ENCODE measurements around the gene PGM5.

The PGM5 gene

DNA sequence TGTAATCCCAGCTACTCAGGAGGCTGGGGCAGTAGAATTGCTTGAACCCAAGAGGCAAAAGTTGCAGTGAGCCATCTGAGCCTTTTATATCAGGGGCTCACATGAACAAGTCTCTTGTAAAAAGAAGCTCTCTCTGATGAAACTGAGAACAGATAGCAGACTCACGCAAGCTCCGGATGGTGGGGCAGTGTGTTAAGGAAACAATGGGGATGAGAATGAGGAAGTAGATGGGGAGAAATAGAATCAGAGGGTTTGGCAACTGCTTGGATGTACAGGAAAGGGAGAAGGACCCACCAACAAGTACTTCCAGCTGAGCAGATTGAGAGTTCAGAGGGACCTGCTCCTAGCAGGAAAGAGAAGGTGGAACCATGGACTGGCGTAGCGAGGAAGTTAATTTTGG lies 165.7 kb downstream of the PGM5 start:
- Histone ChIP-seq H3K9me3 (peaks cover 7% of the 10 kb centered on the region), H3K27me3 (no peaks in the 10 kb centered on the region), H4K20me1 (no peaks in the 10 kb centered on the region), H3K4me1 (no peaks in the 10 kb centered on the region), H3K4me2 (no peak overlapping the region), H3K4me3 (no peak overlapping the region), H3K27ac (no peak overlapping the region), H3K9ac (no peak overlapping the region), H3K36me3 (no peaks in the 10 kb centered on the region)
- TF ChIP-seq Cebpa-rat (IDR thresholded peaks at IDR 0.05) = no peak

DNA sequence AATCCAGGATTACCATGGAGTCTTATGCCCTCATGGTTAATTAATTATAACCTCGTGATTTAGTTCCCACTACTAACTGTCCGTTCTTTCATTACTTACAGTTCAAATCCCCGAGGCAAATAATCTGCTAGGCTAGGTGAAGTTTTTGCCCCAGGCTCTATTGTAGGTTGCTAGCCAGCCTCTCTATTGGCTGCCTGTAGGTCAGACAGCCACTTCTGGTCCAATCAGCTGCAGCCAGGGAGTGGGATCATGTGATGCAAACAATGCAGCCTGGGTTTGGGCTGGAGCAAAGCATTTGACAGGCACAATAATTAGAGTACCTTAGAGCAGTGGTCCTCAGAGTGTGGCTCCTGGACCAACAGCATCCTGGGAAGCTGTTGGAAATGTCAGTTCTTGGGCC lies 166.5 kb downstream of the PGM5 start:
- H3K9me3 ChIP-seq = peaks cover 3% of the 10 kb centered on the region
- no peak overlapping the region for H3K9ac ChIP-seq
- H4K20me1 ChIP-seq = no peaks in the 10 kb centered on the region
- no peak overlapping the region for H3K27ac ChIP-seq
- no peak overlapping the region for H3K4me2 ChIP-seq
- H3K4me1 ChIP-seq = no peaks in the 10 kb centered on the region
- no peaks in the 10 kb centered on the region for H3K36me3 ChIP-seq
- no peaks in the 10 kb centered on the region for H3K27me3 ChIP-seq
- TF ChIP-seq Cebpa-rat (IDR thresholded peaks at IDR 0.05) = no peak
- H3K4me3 ChIP-seq = no peak overlapping the region

DNA sequence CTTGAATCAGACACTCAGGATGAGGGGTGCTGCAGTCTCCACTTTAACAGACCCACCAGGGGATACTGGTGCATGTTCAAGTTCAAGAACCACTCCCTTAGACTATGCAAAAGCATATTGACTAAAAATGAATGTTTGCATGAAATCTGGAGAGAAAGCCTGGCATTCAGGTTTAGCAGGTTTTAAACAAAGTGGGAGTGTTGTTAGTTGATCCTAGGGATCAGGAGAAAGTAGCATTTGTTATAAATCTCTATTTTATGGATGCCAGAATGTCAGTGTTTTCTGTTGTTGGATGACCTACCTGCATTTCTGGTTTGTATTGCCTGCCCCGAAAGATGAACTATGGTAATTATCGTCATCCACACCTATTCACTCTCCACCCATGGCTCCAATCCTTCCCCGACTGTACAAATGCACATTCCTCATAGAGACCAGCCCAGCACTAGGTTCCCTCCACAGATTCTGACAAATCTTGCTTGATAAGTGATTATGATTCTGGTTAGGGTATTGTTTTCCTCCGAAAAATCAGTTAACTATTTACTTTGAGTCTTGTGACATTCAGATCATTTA lies 167.0 kb downstream of the PGM5 start:
- H3K4me1 ChIP-seq = no peaks in the 10 kb centered on the region
- no peaks in the 10 kb centered on the region for H3K9me3 ChIP-seq
- no peak overlapping the region for H3K4me2 ChIP-seq
- H4K20me1 ChIP-seq = no peaks in the 10 kb centered on the region
- no peak overlapping the region for H3K9ac ChIP-seq
- H3K36me3 ChIP-seq = no peaks in the 10 kb centered on the region
- no peak overlapping the region for H3K4me3 ChIP-seq
- H3K27me3 ChIP-seq = no peaks in the 10 kb centered on the region
- no peak for TF ChIP-seq Cebpa-rat (IDR thresholded peaks at IDR 0.05)
- H3K27ac ChIP-seq = no peak overlapping the region

GRCh38 chr9:68530618-68531017 lies 174.2 kb downstream of the PGM5 start:
- no peak for TF ChIP-seq Cebpa-rat (IDR thresholded peaks at IDR 0.05)
- Histone ChIP-seq H3K9ac (no peak overlapping the region), H3K4me3 (no peak overlapping the region), H3K27ac (no peak overlapping the region), H3K4me1 (no peaks in the 10 kb centered on the region), H3K4me2 (no peak overlapping the region), H4K20me1 (no peaks in the 10 kb centered on the region), H3K9me3 (no peaks in the 10 kb centered on the region), H3K36me3 (no peaks in the 10 kb centered on the region), H3K27me3 (no peaks in the 10 kb centered on the region)

- H3K4me1 ChIP-seq = no peaks in the 10 kb centered on the region
- H3K4me3 ChIP-seq = no peak overlapping the region
- no peak for TF ChIP-seq Cebpa-rat (IDR thresholded peaks at IDR 0.05)
- H3K27me3 ChIP-seq = no peaks in the 10 kb centered on the region
- H3K4me2 ChIP-seq = no peak overlapping the region
- H3K27ac ChIP-seq = no peak overlapping the region
- H3K9me3 ChIP-seq = no peaks in the 10 kb centered on the region
- H3K9ac ChIP-seq = no peak overlapping the region
- H4K20me1 ChIP-seq = no peaks in the 10 kb centered on the region
- no peaks in the 10 kb centered on the region for H3K36me3 ChIP-seq
Observed at GRCh38 chr9:68532131-68532530, 175.7 kb downstream of the PGM5 start.

- H3K9ac ChIP-seq = no peak overlapping the region
- no peak for TF ChIP-seq Cebpa-rat (IDR thresholded peaks at IDR 0.05)
- H3K27me3 ChIP-seq = no peaks in the 10 kb centered on the region
- no peak overlapping the region for H3K4me2 ChIP-seq
- H3K27ac ChIP-seq = no peak overlapping the region
- no peak overlapping the region for H3K4me3 ChIP-seq
- no peaks in the 10 kb centered on the region for H3K4me1 ChIP-seq
- no peaks in the 10 kb centered on the region for H3K36me3 ChIP-seq
- H4K20me1 ChIP-seq = no peaks in the 10 kb centered on the region
- H3K9me3 ChIP-seq = no peaks in the 10 kb centered on the region
Observed at GRCh38 chr9:68533678-68534077, 177.3 kb downstream of the PGM5 start.

DNA sequence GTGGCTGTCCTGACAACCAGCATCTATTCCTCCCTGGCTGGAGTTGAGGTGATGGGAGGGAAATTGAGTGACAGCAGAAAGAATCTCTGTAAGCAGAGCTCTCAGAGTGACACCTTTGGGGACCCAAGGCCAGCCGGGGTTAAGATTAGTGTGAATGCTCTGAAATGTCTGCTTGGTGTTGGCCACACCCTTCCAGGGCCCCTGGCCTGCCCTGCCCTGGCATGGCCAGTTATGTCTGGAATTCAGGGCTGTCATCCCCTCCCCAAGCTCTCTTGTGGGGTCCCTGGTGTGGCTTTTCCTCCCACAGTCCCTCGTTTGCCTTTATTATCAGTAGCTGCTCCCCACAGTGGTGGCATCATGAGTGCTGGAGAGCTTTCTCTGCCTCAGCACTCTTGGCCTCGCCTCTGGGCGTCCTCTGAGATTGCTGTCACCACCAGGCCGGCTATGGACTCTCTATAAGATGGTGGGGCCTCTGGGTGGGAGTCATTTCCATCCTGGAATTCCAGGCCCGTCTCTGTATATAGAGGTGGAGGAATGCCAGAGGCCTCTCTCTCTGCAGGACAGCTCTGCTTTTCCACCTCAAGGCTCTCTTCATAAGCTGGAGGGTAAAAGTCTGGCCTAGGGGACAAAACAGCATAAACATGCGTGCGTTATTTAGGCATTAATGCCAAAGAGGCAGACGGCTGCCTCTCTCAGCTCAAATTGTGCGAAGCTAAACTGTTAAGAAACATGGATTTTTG lies 180.6 kb downstream of the PGM5 start:
- Histone ChIP-seq H3K27me3 (no peaks in the 10 kb centered on the region), H3K27ac (no peak overlapping the region), H3K4me1 (peaks cover 5% of the 10 kb centered on the region; the same call in 1 of the 2 replicates), H3K9ac (no peak overlapping the region), H4K20me1 (no peaks in the 10 kb centered on the region), H3K36me3 (no peaks in the 10 kb centered on the region), H3K4me3 (no peak overlapping the region), H3K9me3 (no peaks in the 10 kb centered on the region), H3K4me2 (no peak overlapping the region)
- no peak for TF ChIP-seq Cebpa-rat (IDR thresholded peaks at IDR 0.05)

DNA sequence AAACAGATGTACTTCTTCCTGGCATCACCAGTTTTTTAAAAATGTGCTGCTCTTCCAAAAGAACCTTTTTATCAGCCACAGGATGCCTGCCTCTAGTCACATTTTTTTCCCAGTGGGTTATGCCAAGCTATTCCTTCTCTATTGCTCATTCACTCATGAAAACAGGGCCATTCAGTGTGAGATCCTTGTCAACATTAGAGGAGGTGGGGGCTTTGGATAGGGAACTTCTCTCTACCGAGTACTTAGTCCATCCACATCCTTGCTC lies 181.1 kb downstream of the PGM5 start:
- H3K27ac ChIP-seq = no peak overlapping the region
- H3K9me3 ChIP-seq = no peaks in the 10 kb centered on the region
- no peak overlapping the region for H3K9ac ChIP-seq
- H3K36me3 ChIP-seq = no peaks in the 10 kb centered on the region
- H3K4me3 ChIP-seq = no peak overlapping the region
- no peak overlapping the region for H3K4me2 ChIP-seq
- no peak for TF ChIP-seq Cebpa-rat (IDR thresholded peaks at IDR 0.05)
- H3K4me1 ChIP-seq = peaks cover 5% of the 10 kb centered on the region; the same call in 1 of the 2 replicates
- no peaks in the 10 kb centered on the region for H4K20me1 ChIP-seq
- H3K27me3 ChIP-seq = no peaks in the 10 kb centered on the region

DNA sequence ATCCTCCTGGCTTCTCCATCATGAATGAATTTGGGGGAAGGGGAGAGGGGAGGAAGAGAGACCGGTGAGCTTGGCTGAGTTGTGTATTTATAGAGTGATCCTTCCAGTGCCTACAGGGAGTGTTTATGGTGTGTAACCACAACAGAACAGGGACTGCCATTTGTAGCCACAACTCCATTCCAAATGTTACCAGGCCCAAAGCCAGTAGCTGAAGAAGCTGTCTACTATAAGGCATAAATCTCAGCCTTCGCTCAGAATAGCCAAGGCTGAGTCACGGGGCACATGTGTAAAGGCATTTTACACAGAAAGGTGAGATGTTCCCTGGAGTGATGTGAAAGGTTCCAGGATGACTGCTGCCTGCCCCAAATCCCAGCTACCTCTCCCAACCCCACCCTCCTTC lies 181.8 kb downstream of the PGM5 start:
- H3K27me3 ChIP-seq = no peaks in the 10 kb centered on the region
- no peaks in the 10 kb centered on the region for H3K9me3 ChIP-seq
- no peak overlapping the region for H3K4me3 ChIP-seq
- no peaks in the 10 kb centered on the region for H4K20me1 ChIP-seq
- no peak for TF ChIP-seq Cebpa-rat (IDR thresholded peaks at IDR 0.05)
- H3K36me3 ChIP-seq = no peaks in the 10 kb centered on the region
- peaks cover 5% of the 10 kb centered on the region; the same call in 1 of the 2 replicates for H3K4me1 ChIP-seq
- no peak overlapping the region for H3K4me2 ChIP-seq
- H3K9ac ChIP-seq = no peak overlapping the region
- H3K27ac ChIP-seq = no peak overlapping the region

GRCh38 chr9:68540712-68541535 lies 184.5 kb downstream of the PGM5 start, which contains the start of gene TMEM252:
TSS of gene TMEM252 (minus strand) at chr9:68540883. CDS start at chr9:68540814, 69 bp downstream.
- H3K4me3 ChIP-seq = no peak within 1 kb of the TSS

More at GRCh38 chr9:68540712-68541535, 184.5 kb downstream of the PGM5 start, which contains the start of gene TMEM252:
- Histone ChIP-seq H3K36me3 (no peaks in the 10 kb centered on the region), H3K27me3 (no peaks in the 10 kb centered on the region), H3K4me2 (no peak within 1 kb of the TSS), H3K9me3 (no peaks in the 10 kb centered on the region), H3K4me1 (peaks cover 14% of the 10 kb centered on the region), H3K9ac (no peak within 1 kb of the TSS), H4K20me1 (no peaks in the 10 kb centered on the region), H3K27ac (no peak within 1 kb of the TSS)
- TF ChIP-seq Cebpa-rat (IDR thresholded peaks at IDR 0.05) = no peak

Measured in BLaER1 (cell line).